Globus pallidus (tissue), 1 donor: ENCODE results near the gene XPNPEP1.
A peak's percentile ranks its signal among the peaks of the same experiment; 100 is the strongest.

ENCODE experiments used
- DNase-seq: peaks from one replicate; pipeline ENCODE4 v3.0.0-alpha.2; 2015; ENCODE audit warnings: low spot score

Gene XPNPEP1

DNA sequence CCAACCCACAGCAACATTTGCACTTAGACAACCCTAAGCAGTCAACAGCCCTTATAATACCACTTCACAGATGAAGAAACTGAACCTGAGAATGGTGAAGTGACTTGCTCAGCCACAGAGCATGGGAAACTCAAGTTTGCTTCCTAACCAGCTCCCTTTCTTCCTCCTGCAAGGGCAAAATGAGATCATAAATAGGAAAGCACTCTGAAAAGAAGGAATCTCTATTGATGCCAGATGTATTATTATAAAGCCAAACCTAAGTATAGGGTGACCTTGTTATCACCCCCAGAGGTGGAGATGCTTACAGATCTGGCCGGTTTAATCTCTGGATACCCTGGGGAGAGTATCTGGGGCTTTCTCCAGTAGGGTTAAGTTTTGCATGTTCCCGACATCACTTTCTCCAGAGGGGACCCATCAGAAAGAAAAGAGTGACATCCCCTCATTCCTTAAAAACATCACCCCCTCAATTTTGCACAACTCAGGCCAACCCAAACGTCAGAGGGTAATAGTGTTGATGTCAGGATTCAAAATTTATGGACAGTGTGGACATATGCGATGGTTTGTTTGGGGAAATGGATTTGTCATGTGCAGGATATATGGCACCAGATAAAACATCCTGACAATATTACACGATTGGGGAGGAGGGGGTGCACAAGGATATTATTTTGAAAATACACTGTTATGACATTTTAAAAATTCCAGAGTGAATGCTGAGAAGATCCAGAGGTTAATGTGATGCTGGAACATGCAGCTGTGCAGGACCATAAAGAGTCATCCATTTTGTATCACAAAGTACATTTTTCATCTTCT lies 24.0 kb upstream of the XPNPEP1 start:
- no peak for DNase-seq

DNA sequence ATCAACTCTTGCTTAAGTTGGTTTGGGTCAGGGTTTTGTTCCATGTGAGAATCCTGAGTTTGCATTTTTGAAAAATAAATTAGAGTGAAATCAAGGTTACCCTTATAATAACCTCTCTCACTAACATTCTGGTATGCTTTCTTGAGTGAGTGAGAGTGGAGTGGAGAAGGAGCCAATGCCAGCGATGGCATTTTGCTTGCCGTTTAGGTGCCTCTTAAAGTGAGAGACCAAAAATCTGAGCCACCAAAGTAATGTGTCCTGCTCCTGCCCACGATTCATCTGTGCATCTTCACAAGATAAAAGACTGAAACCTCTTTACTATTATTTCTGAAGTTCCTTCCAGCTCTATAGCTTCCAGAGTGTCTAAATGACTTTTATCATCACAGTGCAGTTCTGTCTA lies 23.4 kb upstream of the XPNPEP1 start:
- DNase-seq, result no peak

DNA sequence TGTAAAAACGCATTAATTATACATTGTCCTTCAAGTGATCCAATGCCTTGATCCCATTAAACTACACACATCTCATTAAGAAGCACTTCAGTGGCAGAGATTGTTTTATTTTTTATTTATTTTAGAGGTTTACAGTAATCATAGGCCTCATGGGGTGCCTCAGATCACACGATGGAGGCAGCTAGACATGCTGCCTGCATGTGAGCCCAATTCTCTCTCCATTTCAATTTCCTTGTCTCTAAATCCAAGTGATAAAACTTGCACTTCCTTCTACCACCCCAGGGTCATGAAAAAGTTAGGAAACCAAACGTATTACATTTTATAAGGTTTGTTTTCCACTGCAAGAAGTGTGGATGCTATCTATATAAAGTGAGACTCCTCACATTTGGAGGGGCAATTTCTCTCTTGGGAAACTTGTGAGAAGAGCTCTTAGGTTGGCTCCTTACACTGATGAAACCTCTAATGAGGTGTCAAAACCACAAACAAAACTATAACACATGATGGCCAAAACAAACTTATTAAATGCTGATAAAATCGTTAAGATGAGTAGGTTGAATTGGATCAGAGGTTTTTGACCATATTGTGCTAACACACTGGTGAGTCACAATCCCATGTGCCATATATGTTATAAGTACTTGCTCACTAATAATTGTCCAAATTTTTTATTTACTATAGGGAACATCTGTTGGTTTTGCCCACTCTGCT lies 22.3 kb upstream of the XPNPEP1 start:
- no peak for DNase-seq

DNA sequence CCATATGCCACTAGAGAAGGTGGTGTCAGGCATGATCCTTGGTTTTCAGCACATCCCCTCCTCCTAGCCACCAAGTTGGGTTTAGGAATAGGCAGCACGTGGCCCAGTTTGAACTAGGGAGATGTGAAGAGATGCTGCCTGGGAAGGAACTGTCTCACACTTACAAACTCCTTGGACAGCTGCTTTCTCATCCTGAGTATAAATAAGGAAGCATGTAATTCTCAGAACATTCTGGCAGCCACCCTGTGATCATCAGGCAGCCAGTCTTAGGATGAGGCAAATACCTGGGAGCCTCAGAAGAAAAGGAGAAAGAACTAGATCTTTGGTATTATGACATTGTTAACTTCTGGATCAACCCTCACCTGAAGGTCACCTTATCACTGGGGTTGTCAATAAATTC lies 21.3 kb upstream of the XPNPEP1 start:
- DNase-seq, result no peak

DNA sequence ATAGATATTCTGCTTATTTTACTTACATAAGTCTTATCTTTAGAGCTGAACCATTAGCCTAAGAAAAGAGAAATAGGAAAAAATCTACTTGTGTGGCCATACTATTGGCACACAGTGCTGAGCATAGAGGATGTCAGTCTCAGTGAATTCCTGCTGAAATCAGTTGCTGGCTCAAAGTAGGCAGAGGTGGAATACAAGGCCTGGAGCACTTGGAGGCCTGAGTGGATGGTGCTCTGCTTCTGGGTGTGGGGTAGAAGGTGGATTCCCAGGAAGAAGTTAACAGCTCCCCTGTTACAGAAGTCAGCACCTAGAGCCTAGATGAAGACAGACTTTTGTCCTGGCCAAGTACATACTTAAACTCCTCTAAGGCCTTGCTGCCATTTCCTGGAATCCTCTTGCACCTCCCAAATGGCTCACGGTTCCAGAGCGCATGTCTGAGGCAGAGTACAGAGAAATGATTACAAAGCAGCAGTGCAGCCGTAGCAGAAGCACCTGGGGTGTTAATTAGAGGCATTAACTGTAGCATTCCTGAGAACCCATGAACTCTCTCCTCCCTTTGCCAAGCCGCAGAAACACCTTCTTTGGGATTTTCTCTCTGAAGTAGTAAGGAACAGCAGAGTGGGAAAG lies 18.0 kb upstream of the XPNPEP1 start:
- DNase-seq, result no peak

- DNase-seq, result no peak
Observed at GRCh38 chr10:109940553-109940952, 17.2 kb upstream of the XPNPEP1 start.

GRCh38 chr10:109940117-109940516 lies 16.8 kb upstream of the XPNPEP1 start:
- no peak for DNase-seq

GRCh38 chr10:109939315-109939961 lies 16.1 kb upstream of the XPNPEP1 start:
- DNase-seq, result no peak

GRCh38 chr10:109937460-109938065 lies 14.3 kb upstream of the XPNPEP1 start:
- no peak for DNase-seq

- no peak for DNase-seq
Observed at GRCh38 chr10:109934958-109935793, 11.9 kb upstream of the XPNPEP1 start.

DNA sequence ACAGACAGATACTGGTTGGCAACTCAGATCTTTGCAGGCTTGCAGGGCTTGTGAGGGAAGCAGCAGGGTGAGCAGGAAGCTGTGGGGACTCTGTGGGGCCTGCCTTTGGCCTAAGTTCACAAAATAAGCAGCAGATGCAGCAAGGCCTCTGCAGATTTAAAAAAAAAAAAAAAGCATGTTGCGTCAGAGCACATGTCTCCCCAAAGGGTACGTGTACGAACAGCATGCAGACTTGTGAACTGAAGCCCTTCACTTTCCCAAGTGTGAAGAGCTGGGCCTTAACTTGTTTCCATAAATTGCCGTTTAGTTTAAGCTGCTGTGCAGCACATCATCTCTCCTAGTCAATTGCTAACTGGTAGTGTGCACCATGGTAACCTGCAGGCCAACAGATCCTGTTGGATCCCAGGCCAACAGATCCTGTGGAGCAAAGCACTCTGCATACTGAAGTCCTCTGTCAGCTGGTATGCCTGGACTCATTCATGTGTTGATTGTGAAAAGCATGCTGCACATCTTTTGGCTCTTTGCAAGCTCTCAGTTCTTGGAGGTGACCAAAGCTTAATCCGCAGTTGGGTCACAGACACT lies 10.8 kb upstream of the XPNPEP1 start:
- no peak for DNase-seq

DNA sequence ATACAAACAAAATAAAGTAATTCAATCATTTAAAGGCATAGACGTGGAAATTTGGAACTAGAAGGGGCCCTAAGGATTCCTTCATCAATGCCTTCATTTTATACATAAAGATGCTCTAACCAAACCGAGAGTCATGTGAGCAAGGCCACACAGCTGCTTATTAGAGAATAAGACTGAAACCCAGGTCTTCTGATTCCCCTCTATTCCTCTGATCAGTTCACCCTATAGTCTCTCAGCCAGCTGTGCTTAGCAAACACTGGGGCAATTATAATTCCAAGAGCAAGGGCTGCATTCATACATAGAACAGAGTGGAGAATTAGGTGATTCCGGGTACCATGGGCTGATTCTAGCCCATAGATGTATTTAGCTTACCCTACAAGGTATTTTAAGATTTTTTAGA lies 9.7 kb upstream of the XPNPEP1 start:
- no peak for DNase-seq

- DNase-seq, result no peak
Observed at GRCh38 chr10:109932391-109932790, 9.1 kb upstream of the XPNPEP1 start.

DNA sequence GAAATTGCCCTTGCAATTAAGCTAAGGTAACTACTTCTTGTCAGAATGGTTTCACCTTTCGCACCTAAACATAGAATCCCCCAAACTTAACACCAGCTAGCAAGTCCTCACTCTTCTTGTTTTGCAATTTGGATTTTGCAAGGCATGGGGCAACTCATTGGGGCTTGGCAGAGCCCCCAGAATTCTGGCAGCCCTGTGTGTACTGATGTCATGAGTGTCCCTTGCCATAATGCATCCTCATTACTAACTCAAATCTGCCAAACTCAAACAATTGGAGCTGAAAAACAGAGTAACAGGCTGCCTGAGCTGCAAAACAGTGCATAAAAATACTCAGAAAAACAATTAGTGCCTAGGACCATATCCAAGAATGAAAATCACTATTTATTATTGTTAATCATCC lies 7.9 kb upstream of the XPNPEP1 start:
- peak; percentile 63 for DNase-seq

- no peak for DNase-seq
Observed at GRCh38 chr10:109929501-109930219, 6.3 kb upstream of the XPNPEP1 start.

GRCh38 chr10:109928475-109928891 lies 5.2 kb upstream of the XPNPEP1 start:
- DNase-seq, result no peak

GRCh38 chr10:109926825-109927224 lies 3.5 kb upstream of the XPNPEP1 start:
- no peak for DNase-seq

DNA sequence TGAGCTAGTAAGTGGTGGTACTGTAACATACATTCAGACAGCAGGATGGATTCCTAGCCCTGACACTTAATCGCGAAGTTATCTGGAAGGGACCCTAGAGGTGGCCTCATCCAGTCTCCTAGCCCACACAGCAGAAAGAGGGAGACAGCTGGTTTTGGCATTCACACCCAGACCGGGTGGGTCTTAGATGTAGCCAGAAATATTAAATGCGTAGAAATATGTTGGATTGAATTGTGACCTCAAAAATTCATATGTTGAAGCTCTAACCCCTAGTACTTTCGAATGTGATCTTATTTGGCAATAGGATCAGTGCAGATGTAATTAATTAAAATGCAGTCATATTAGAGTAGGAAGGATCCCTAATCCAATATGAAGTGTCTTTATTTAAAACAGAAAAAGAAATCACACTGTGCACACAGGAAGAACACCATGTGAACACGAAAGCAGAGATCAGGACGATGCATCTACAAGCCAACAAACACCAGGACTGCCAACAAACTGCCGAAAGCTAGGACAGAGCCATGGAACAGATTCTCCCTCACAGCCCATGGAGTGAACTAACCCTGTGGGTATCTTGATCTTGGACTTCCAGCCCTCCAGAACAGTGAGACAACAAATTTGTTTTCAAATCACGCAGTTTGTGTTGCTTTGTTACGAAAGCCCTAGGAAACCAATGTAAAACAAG lies 2.9 kb upstream of the XPNPEP1 start:
- no peak for DNase-seq

DNA sequence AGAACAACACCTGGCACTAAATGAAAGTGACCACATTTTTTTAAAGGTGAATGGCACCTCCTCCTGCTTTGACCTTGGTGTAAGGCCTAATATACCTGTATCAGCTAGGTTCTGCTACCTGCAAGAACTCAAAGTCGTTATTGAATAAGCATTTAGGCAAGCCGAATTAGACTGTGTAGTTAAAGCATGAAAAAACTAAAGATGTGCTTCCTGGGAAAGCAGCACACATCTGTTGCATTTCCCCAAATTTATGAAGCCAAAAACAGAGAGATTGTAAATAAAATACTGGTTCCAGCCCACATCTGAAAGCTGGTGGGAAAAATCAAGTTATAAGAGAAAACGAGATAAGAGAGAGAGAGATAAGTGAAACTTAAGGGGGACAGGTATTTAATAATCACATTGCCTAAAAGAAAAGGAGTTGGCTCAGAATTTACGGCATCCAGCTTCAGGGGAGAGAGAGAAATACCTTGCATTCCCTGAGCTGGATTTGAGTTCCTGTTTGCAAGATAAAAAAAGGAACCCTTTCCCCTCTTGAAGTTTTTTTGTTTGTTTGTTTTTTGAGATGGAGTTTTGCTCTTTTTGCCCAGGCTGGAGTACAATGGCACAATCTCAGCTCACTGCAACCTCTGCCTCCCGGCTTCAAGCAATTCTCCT lies 1.8 kb upstream of the XPNPEP1 start:
- no peak for DNase-seq
